ENCODE data around the gene PRMT3.

Gene PRMT3

DNA sequence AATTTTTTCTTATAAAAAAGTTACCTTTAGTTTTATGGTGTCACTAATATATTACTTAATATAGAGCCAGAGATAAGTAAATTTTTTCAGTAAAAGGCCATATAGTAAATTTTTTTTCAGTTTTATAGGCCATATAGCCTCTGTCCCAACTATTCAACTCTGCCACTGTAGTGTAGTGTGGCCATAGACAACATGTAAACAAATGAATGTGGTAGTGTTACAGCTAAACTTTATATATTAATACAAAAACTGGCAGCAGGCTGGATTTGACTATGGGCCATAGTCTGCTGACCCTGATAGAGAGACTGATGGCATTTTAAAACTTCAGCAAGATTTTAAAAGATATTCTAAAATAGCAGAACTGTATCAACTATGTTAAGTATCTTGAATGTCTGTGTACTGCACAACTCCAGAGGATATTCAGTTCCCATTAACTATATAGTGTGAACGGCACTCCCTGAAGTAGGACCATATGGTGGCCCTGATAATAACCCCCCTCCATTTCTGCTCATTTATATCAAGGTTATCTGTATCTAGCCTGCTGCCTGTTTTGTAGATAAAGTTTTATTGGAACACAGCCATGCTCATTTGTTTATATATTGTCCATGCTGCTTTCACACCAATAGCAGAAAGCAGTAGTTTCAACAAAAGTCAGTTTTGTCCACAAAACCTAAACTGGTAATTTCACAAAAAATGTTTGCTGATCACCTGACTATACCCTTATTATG lies 71.6 kb downstream of the PRMT3 start:
- Histone ChIP-seq H2AFZ (ENCODE audit: low read length) (no peak overlapping the region), H3K4me3 (ENCODE audit: low read length) (no peak overlapping the region), H3F3A (ENCODE audit: insufficient read depth, low read length) (no peaks in the 10 kb centered on the region), H4K20me1 (ENCODE audit: insufficient read depth, low read length) (no peaks in the 10 kb centered on the region), H3K4me1 (ENCODE audit: low read length) (no peaks in the 10 kb centered on the region), H3K27ac (ENCODE audit: low read length) (no peak overlapping the region), H3K36me3 (replicated peaks; ENCODE audit: insufficient read depth, low read length) (0 out of 2 replicates have a peak, but pooled peaks cover 2% of the 10 kb centered on the region), H3K9ac (ENCODE audit: low read length) (no peak overlapping the region), H3K27me3 (replicated peaks; ENCODE audit: insufficient read depth, low read length) (no peaks in the 10 kb centered on the region), H3K9me2 (replicated peaks; ENCODE audit: insufficient read depth, low read length) (no peaks in the 10 kb centered on the region), H3K79me2 (ENCODE audit: low read length) (no peaks in the 10 kb centered on the region), H3K9me3 (replicated peaks; ENCODE audit: insufficient read depth, low read length) (no peaks in the 10 kb centered on the region), H3K4me2 (ENCODE audit: low read depth, low read length) (no peak overlapping the region)
- no peak for DNase-seq
- TF ChIP-seq, protein P1, sequence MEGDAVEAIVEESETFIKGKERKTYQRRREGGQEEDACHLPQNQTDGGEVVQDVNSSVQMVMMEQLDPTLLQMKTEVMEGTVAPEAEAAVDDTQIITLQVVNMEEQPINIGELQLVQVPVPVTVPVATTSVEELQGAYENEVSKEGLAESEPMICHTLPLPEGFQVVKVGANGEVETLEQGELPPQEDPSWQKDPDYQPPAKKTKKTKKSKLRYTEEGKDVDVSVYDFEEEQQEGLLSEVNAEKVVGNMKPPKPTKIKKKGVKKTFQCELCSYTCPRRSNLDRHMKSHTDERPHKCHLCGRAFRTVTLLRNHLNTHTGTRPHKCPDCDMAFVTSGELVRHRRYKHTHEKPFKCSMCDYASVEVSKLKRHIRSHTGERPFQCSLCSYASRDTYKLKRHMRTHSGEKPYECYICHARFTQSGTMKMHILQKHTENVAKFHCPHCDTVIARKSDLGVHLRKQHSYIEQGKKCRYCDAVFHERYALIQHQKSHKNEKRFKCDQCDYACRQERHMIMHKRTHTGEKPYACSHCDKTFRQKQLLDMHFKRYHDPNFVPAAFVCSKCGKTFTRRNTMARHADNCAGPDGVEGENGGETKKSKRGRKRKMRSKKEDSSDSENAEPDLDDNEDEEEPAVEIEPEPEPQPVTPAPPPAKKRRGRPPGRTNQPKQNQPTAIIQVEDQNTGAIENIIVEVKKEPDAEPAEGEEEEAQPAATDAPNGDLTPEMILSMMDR (IDR thresholded peaks at IDR 0.05; ENCODE audit: low read length), result no peak
- TF ChIP-seq EZH2phosphoT487 (IDR thresholded peaks at IDR 0.05; ENCODE audit: low read length) (no peak), EZH2 (optimal IDR thresholded peaks at IDR 0.05; ENCODE audit: low read depth, low read length) (no peak)

DNA sequence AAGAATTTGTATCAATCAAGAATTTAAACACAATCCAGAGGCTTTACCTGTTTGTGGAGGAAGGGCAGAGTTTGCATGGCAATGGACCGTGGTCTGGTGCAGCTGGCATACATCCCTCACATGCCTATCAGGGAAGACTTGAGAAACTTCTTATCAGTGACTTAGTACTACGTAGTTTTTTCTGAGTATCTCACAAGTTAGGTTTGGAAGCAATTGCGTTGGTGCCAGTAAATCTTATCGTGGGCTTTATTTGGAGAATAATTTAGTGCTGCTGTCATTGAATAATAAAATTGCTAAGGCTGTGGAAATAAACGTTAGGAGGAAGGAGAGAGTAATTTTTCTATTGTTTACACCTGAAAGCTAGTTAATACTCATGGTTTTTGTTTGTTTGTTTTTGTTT lies 72.3 kb downstream of the PRMT3 start:
- TF ChIP-seq EZH2 (optimal IDR thresholded peaks at IDR 0.05; ENCODE audit: low read depth, low read length) (no peak), EZH2phosphoT487 (IDR thresholded peaks at IDR 0.05; ENCODE audit: low read length) (no peak)
- TF ChIP-seq, protein P1 (IDR thresholded peaks at IDR 0.05; ENCODE audit: low read length), result no peak
- H3K9me2 ChIP-seq (replicated peaks; ENCODE audit: insufficient read depth, low read length), result no peaks in the 10 kb centered on the region
- no peak overlapping the region for H3K9ac ChIP-seq (ENCODE audit: low read length)
- H3K4me1 ChIP-seq (ENCODE audit: low read length), result no peaks in the 10 kb centered on the region
- H3K79me2 ChIP-seq (ENCODE audit: low read length), result no peaks in the 10 kb centered on the region
- no peak overlapping the region for H3K4me3 ChIP-seq (ENCODE audit: low read length)
- H3K27ac ChIP-seq (ENCODE audit: low read length), result no peak overlapping the region
- H2AFZ ChIP-seq (ENCODE audit: low read length), result no peak overlapping the region
- H4K20me1 ChIP-seq (ENCODE audit: insufficient read depth, low read length), result no peaks in the 10 kb centered on the region
- no peak for DNase-seq
- H3K27me3 ChIP-seq (replicated peaks; ENCODE audit: insufficient read depth, low read length), result no peaks in the 10 kb centered on the region
- H3K4me2 ChIP-seq (ENCODE audit: low read depth, low read length), result no peak overlapping the region
- H3K9me3 ChIP-seq (replicated peaks; ENCODE audit: insufficient read depth, low read length), result no peaks in the 10 kb centered on the region
- 0 out of 2 replicates have a peak, but pooled peaks cover 2% of the 10 kb centered on the region for H3K36me3 ChIP-seq (replicated peaks; ENCODE audit: insufficient read depth, low read length)
- no peaks in the 10 kb centered on the region for H3F3A ChIP-seq (ENCODE audit: insufficient read depth, low read length)

DNA sequence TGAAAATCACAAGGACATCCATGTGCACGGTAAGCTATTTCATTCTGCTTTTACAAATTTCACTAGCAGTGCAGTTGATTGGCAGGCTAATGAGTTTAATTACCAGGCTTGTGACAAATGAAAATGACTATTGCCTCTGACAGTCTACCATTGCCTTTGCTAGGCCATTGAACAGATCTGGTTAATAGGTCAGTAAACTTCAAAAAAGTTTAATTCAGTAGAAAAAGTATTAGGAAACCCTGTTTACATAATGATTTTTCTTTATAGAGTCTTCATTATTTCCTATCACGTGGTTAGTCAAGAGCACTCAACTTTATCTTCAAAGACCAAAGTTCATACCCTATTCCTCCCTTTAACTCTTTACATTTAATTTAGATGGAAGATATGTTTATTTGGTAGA lies 77.0 kb downstream of the PRMT3 start:
- Histone ChIP-seq H3K27ac (ENCODE audit: low read length) (no peak overlapping the region), H3K36me3 (replicated peaks; ENCODE audit: insufficient read depth, low read length) (0 out of 2 replicates have a peak, but pooled peaks cover 2% of the 10 kb centered on the region)
- DNase-seq, result no peak

More for the DNA sequence above, 77.0 kb downstream of the PRMT3 start:
- Histone ChIP-seq H3K27me3 (replicated peaks; ENCODE audit: insufficient read depth, low read length) (no peaks in the 10 kb centered on the region), H3K9ac (ENCODE audit: low read length) (no peak overlapping the region), H3K4me1 (ENCODE audit: low read length) (no peaks in the 10 kb centered on the region), H4K20me1 (ENCODE audit: insufficient read depth, low read length) (no peaks in the 10 kb centered on the region), H3K79me2 (ENCODE audit: low read length) (no peaks in the 10 kb centered on the region), H3K9me2 (replicated peaks; ENCODE audit: insufficient read depth, low read length) (no peaks in the 10 kb centered on the region), H3K4me3 (ENCODE audit: low read length) (no peak overlapping the region), H3K4me2 (ENCODE audit: low read depth, low read length) (no peak overlapping the region), H2AFZ (ENCODE audit: low read length) (no peak overlapping the region), H3K9me3 (replicated peaks; ENCODE audit: insufficient read depth, low read length) (no peaks in the 10 kb centered on the region), H3F3A (ENCODE audit: insufficient read depth, low read length) (no peaks in the 10 kb centered on the region)
- TF ChIP-seq, protein P1 (IDR thresholded peaks at IDR 0.05; ENCODE audit: low read length), result no peak
- no peak for TF ChIP-seq EZH2phosphoT487 (IDR thresholded peaks at IDR 0.05; ENCODE audit: low read length)
- TF ChIP-seq EZH2 (optimal IDR thresholded peaks at IDR 0.05; ENCODE audit: low read depth, low read length), result no peak
